Natural killer cell (primary cell): ENCODE measurements around the gene RHOV. TPM values are rescaled to one million over a fixed set of nuclear protein-coding genes. Genes with fewer than 3 reads are reported as not detected.

Experiments
- ATAC-seq, 3 donors: fragments of 150-1000 bp in 2 of 3; fragments of 200-7000 bp in 1 of 3; cut with Tn5 transposase; 1 replicate in 1 of 3; 2 replicates in 2 of 3; pipeline ENCODE4 v1.10.0; 2021; ENCODE audit warnings: mild to moderate bottlenecking in 2 of 3, moderate library complexity in 2 of 3
- DNase-seq, 2 donors: peaks; one replicate each; pipeline versions ENCODE4 v3.0.0 to v3.0.0-alpha.2; 2013 to 2021; ENCODE audit warnings: mixed read lengths in 1 of 2
- H3K27ac ChIP-seq: one replicate; pipeline ENCODE4 v1.5.1; 2013; ENCODE audit warnings: mild to moderate bottlenecking, low read length
- H3K27me3 ChIP-seq: one replicate; pipeline ENCODE4 v1.6.1; 2013; ENCODE audit warnings: low read length; ENCODE audit not compliant: control insufficient read depth, insufficient read depth
- H3K36me3 ChIP-seq: one replicate; pipeline ENCODE4 v1.6.1; 2013; ENCODE audit warnings: low read length; ENCODE audit not compliant: control insufficient read depth, insufficient read depth
- H3K4me1 ChIP-seq: one replicate; pipeline ENCODE4 v1.6.1; 2013; ENCODE audit warnings: low read length; ENCODE audit not compliant: control insufficient read depth, insufficient read depth
- H3K4me3 ChIP-seq: one replicate; pipeline ENCODE4 v1.5.1; 2013; ENCODE audit warnings: low read length
- H3K9me3 ChIP-seq: one replicate; pipeline ENCODE4 v1.6.1; 2013; ENCODE audit warnings: low read length; ENCODE audit not compliant: control insufficient read depth, insufficient read depth
- H3K27ac Mint-ChIP-seq, 2 donors: one replicate each; pipeline ENCODE4 v1.8.0; 2022; ENCODE audit warnings: mild to moderate bottlenecking in 2 of 2, mixed read lengths in 2 of 2, moderate library complexity in 1 of 2
- H3K27me3 Mint-ChIP-seq, 2 donors: one replicate each; pipeline ENCODE4 v1.8.0; 2022; ENCODE audit warnings: low read depth in 2 of 2, mixed read lengths in 2 of 2
- H3K36me3 Mint-ChIP-seq: one replicate; pipeline ENCODE4 v1.8.0; 2022; ENCODE audit warnings: mixed read lengths
- H3K4me1 Mint-ChIP-seq, 2 donors: one replicate each; pipeline ENCODE4 v1.8.0; 2022; ENCODE audit warnings: mixed read lengths in 2 of 2
- H3K4me3 Mint-ChIP-seq: one replicate; pipeline ENCODE4 v1.8.0; 2022; ENCODE audit warnings: mild to moderate bottlenecking, moderate library complexity, mixed read lengths
- H3K9me3 Mint-ChIP-seq, 2 donors: one replicate each; pipeline ENCODE4 v1.8.0; 2022; ENCODE audit warnings: mixed read lengths in 2 of 2
- WGBS: methylation state at CpG from one replicate; pipeline ENCODE4 v1.1.7; 2013; ENCODE audit warnings: missing lambda C conversion rate; ENCODE audit not compliant: insufficient coverage; 5-methylcytosine and 5-hydroxymethylcytosine counted together
- intact Hi-C: fragments of 100-400 bp; cut with micrococcal nuclease; formaldehyde crosslinking; loops from one replicate; pipeline ENCODE4 v1.14.2; 2022
- total RNA-seq, 4 donors: library from RNA; stranded (reverse); fragments of 120-200 nt in 1 of 4; gene quantifications; one replicate each; pipeline versions ENCODE4 v1.2.3 to v1.2.4, GENCODE V29; 2013 to 2022
- TF ChIP-seq, protein P1 (sequence below): fragments of 200-600 bp; IDR thresholded peaks from one replicate; pipeline ENCODE4 v1.8.0; 2022; ENCODE audit warnings: antibody characterized with exemption

The RHOV gene
- total RNA-seq, 3 donors from 2014 or later (not counting 1 experiment from before 2014, with no cell fraction given) = not detected

DNA sequence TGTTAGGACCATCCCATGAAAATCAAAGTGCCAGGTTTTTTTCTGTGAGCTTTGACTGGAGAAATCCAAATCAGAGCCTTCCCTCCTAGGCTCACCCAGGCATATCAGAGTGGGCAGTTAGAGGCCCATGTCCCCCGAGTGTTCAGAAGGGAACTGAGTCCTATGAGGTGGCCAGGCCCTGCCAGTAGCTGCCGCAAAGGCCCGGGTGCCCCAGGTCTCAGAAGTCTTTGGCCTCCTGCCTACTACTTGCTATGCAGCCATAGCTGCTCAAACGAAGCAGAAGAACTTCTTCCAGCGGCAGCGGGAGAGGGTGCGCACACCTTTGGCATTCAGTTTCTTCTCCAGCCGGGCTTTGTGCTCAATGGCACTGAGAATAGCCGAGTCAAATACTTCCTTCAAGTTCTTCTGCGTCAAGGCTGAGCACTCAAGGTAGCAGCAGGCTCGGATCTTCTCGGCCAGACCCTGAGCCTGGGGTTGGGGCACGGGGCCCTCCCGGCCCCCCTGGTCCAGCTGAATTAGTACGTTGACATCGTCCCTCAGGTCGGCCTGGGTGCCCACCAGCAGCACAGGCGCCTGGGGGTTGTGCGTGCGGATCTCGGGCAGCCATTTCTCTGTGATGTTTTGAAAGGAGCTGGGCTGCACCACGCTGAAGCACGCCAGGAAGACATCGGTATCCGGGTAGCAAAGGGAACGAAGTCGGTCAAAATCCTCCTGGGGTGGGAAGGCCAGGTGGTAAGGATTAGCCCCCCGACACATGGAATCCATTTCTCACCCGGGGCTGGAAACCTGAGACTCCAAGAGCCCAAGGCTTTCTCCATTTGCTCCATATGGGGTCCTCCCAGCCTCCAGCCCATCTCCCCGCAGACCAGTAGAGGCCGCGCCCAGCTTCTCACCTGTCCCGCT lies 992 bp downstream of the RHOV start:
- Histone ChIP-seq H3K9me3 (no peaks in the 10 kb centered on the region), H3K27ac (no peak overlapping the region), H3K27me3 (peaks cover 4% of the 10 kb centered on the region), H3K4me1 (peaks cover 14% of the 10 kb centered on the region), H3K4me3 (no peak overlapping the region), H3K36me3 (no peaks in the 10 kb centered on the region)
- 73% methylated on average over 33 of the region's 33 CpGs for WGBS
- intact Hi-C loops = no loop called here
- Mint-ChIP-seq H3K9me3 (no peaks in the 10 kb centered on the region), H3K4me3 (peak overlapping the region; percentile 59), H3K4me1 (peaks cover 5 to 10% of the 10 kb centered on the region in 2 donors), H3K27ac (no peak overlapping the region), H3K27me3 (peaks cover 26 to 29% of the 10 kb centered on the region in 2 donors), H3K36me3 (no peaks in the 10 kb centered on the region)
- TF ChIP-seq, protein P1, sequence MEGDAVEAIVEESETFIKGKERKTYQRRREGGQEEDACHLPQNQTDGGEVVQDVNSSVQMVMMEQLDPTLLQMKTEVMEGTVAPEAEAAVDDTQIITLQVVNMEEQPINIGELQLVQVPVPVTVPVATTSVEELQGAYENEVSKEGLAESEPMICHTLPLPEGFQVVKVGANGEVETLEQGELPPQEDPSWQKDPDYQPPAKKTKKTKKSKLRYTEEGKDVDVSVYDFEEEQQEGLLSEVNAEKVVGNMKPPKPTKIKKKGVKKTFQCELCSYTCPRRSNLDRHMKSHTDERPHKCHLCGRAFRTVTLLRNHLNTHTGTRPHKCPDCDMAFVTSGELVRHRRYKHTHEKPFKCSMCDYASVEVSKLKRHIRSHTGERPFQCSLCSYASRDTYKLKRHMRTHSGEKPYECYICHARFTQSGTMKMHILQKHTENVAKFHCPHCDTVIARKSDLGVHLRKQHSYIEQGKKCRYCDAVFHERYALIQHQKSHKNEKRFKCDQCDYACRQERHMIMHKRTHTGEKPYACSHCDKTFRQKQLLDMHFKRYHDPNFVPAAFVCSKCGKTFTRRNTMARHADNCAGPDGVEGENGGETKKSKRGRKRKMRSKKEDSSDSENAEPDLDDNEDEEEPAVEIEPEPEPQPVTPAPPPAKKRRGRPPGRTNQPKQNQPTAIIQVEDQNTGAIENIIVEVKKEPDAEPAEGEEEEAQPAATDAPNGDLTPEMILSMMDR = no peak
- DNase-seq (no peak), ATAC-seq (no peak)

- 77% methylated on average over 13 of the region's 13 CpGs for WGBS
- Mint-ChIP-seq H3K4me3 (peak overlapping the region; percentile 61), H3K9me3 (no peaks in the 10 kb centered on the region), H3K4me1 (peaks cover 5 to 10% of the 10 kb centered on the region in 2 donors), H3K27me3 (peaks cover 26 to 29% of the 10 kb centered on the region in 2 donors), H3K36me3 (no peaks in the 10 kb centered on the region), H3K27ac (no peak overlapping the region)
- Histone ChIP-seq H3K9me3 (no peaks in the 10 kb centered on the region), H3K27ac (no peak overlapping the region), H3K36me3 (no peaks in the 10 kb centered on the region), H3K4me3 (no peak overlapping the region), H3K27me3 (peaks cover 4% of the 10 kb centered on the region), H3K4me1 (peaks cover 14% of the 10 kb centered on the region)
- TF ChIP-seq, protein P1 = no peak
- DNase-seq = peak in 1 of 2 donors; percentile 19
- ATAC-seq = no peak
- intact Hi-C loops = no loop called here
Measured at GRCh38 chr15:40871749-40872617, 2.1 kb downstream of the RHOV start.

GRCh38 chr15:40870716-40871115 lies 3.3 kb downstream of the RHOV start:
- TF ChIP-seq, protein P1 = no peak
- H3K4me1 Mint-ChIP-seq = peaks cover 5 to 10% of the 10 kb centered on the region in 2 donors
- ATAC-seq (no peak), DNase-seq (no peak)
- Histone ChIP-seq H3K27ac (no peak overlapping the region), H3K27me3 (peaks cover 4% of the 10 kb centered on the region), H3K4me1 (peaks cover 14% of the 10 kb centered on the region), H3K4me3 (no peak overlapping the region), H3K9me3 (no peaks in the 10 kb centered on the region), H3K36me3 (no peaks in the 10 kb centered on the region)
- peaks cover 23 to 36% of the 10 kb centered on the region in 2 donors for H3K27me3 Mint-ChIP-seq
- intact Hi-C loops = no loop called here
- no peak overlapping the region for H3K27ac Mint-ChIP-seq
- H3K36me3 Mint-ChIP-seq = no peaks in the 10 kb centered on the region
- WGBS = 100% methylated on average over 1 of the region's 1 CpG
- H3K9me3 Mint-ChIP-seq = no peaks in the 10 kb centered on the region
- no peak overlapping the region for H3K4me3 Mint-ChIP-seq
